GM18873 (cell line): ENCODE results near the gene MEGF6.

ENCODE experiments used
- ATAC-seq: cut with Tn5 transposase; IDR thresholded peaks from one replicate; pipeline ENCODE4 v1.9.1; 2021; ENCODE audit warnings: mild to moderate bottlenecking, moderate library complexity, moderate number of reproducible peaks; ENCODE audit not compliant: unreplicated experiment, low FRiP score

Gene MEGF6

DNA sequence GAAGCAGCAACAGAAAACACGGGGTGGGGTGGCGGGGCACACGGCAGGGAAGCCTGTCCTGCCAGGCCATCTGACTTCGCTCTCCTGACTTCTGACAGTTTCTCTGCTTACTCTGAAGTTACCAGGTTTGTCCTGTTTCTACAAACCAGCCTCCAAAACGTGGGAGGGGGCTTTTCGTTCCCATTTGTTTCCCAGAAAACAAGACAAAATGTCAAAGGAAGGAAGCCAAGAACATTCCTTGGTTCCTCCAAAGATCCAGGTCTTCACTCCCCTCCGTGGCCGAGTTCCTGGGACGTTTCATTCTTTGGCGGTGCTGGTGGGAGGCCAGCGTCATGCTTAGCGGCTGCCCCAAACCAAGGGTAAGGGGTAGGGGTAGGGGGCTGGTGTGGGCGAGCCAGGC, 49.6 kb downstream of the MEGF6 start:
- no peak for ATAC-seq

DNA sequence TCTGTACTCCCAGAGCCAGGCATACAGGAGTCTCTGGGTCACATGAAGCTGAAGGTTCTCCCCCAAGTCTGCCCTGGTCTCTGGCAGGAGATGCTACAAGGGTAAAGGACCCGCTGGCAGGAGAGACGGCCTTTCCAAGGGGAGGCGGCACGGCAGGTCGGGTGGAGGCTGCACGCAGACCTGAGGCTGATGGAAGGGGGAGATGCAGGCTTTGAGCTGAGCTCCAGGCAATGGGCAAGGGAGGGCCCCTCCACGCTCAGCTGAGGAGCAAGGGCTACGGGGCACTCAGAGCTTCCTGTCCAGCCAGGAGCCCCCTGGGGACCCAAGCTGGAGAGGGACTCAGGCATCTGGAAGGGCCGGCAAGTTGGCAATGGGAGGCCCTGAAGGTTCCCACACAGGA, 50.3 kb downstream of the MEGF6 start:
- ATAC-seq = no peak

GRCh38 chr1:3560251-3560871, 50.9 kb downstream of the MEGF6 start:
- ATAC-seq = no peak

GRCh38 chr1:3558036-3558726, 53.1 kb downstream of the MEGF6 start:
- no peak for ATAC-seq

DNA sequence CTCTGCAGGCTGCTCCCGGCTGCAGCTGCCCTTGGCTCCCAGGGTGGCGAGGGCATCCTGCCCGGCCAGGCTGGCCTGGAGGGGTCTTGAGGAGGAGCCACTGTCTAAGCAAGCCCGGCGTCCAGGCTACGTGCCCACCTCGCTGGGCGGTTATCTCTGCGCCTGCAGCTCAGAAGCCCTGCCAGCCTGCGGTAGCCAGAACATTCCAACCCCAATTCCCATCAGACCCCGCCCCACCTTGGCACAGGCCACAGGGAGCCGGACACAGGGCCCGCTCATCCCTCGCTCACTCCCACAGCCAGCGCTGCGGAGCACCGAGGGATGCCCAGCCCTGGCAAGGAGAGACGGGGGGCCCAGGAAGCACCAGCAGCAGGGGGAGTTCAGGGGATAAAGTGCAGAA, 53.9 kb downstream of the MEGF6 start:
- no peak for ATAC-seq

- ATAC-seq = no peak
Observed at GRCh38 chr1:3556336-3556735, 55.0 kb downstream of the MEGF6 start.

DNA sequence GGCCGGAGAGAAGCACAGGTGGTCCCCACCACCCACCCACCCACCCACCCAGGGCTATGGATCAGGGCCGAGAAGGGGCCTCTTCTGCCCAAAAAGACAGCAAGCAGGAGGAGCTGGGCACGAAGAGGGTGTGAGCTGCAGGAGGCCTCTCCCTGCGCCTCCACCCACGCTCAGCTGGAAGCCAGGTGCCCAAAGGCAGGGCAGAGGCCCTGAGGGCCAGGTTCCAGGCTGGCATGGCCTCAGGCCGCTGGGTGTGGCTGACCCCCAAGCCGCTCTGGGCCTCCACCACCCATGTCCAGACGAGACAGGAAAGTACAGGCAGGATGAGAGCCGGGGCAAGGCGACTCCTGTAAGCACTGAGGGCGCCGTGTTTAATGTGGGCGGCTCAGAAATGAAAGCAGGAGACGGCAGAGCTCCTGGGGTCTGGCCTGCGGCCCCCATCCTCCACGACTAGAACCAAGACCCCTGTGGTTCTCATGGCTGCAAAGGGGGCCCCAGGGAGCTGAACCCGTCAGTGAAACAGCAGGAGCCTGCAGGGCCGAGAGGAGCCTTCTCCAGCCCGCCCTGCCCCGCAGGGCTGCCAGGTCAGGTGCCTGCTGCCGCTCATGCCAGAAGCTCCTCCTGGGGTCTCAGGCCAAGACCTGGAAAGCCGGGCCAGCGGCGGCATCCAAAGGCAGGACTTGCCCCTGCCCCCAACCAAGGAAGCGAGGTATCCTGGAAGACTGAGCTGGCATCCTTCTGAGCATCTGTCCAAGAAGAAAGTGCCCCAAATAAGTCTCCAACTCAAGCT, 56.0 kb downstream of the MEGF6 start:
- ATAC-seq = no peak

GRCh38 chr1:3553940-3554223, 57.4 kb downstream of the MEGF6 start:
- ATAC-seq = no peak

- ATAC-seq = no peak
Observed at GRCh38 chr1:3553166-3553939, 58.0 kb downstream of the MEGF6 start.

DNA sequence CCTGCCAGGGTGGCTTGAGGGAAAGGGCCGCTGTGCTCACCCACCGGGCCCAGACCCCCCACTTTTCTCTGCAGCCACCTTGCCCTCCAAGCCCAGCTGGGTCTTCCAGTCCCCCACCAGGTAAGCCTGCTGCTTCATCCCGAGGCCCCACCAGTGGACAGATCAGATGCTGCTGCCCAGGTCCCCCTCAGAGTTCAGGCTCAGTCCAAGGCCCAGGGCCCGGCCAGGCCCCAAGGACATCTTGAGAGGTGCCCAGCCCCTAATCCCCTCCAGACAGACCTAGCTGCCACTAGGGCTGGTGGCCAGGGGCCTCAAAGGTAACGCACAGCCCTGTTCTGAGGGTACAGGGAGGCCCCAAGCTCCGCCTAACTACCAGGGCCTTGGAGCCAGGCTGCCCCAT, 58.6 kb downstream of the MEGF6 start:
- no peak for ATAC-seq

DNA sequence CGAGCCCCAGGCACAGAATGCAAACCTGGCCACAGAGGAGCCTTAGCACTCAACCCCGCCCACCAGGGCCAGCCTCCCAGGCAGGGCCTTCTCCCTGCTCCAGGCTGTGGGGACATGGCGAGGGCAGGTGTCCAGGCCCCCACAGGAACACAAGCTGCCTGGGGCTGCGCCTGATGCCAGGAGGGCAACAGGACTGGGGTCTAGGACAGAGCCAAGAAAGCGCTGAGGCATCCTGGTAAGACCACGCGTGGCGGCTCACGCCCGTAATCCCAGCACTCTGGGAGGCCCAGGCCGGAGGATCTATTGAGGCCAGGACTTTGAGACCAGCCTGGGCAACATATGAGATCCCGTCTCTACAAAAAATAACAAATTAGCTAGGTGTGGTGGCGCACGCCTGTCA, 59.1 kb downstream of the MEGF6 start:
- no peak for ATAC-seq

GRCh38 chr1:3551711-3552110, 59.6 kb downstream of the MEGF6 start:
- ATAC-seq = no peak

DNA sequence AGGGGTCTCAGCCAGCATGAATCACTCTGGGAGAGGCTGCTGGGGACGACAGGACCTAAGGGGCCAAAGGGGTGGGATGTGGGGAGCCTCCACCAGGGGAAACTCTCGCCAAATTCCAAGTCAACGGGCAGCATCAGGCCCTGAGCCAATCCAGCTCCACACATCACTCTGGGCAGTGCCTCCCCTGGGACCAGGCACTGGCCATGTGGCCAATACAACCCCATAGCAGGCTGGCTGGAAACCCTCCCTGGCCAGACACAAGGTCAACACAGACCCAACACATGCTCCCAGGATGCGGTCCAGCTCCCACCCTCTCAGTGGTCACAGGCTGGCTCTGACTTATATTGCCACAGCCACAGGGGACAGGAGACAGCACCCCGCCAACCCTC, 60.0 kb downstream of the MEGF6 start:
- no peak for ATAC-seq

DNA sequence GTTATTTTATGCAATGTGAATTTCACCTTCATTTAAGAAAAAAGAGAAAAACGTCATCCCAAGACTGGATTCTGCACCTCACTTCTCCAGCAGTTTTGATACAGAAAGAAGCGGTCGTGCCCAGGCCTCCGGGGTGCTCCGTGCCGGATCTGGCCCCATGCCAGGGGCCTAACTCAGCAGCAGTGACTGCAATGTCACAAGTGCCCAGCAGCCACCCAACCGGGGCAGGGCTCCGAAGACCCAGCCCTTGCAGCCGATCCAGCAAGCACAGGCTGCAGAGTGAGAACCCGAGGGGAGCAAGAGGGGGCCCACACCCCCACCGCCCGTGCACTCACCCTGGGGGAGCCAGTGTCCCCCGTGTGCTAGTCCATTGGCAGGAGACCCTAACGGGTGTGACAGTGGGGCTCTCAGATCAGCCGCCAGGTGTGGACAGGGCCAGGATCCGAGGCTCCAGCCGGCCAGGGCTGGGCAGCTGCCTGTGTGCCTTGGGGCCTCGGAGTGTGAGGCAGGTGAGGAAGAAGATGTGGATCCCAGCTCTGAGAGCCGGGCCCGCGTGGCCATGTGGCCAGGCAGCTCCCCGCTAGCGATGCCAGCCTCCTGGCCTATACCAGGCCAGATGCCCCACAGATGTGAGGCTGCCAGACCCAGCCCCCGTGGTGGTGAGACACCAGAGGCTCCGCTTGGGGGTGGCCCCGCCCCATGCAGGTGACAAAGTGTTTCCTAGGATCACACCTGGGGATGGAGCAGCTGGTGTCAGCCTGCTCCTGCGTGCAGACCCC, 60.6 kb downstream of the MEGF6 start:
- no peak for ATAC-seq

GRCh38 chr1:3548895-3549294, 62.4 kb downstream of the MEGF6 start:
- ATAC-seq = no peak

GRCh38 chr1:3548156-3548893, 63.0 kb downstream of the MEGF6 start:
- ATAC-seq = no peak

DNA sequence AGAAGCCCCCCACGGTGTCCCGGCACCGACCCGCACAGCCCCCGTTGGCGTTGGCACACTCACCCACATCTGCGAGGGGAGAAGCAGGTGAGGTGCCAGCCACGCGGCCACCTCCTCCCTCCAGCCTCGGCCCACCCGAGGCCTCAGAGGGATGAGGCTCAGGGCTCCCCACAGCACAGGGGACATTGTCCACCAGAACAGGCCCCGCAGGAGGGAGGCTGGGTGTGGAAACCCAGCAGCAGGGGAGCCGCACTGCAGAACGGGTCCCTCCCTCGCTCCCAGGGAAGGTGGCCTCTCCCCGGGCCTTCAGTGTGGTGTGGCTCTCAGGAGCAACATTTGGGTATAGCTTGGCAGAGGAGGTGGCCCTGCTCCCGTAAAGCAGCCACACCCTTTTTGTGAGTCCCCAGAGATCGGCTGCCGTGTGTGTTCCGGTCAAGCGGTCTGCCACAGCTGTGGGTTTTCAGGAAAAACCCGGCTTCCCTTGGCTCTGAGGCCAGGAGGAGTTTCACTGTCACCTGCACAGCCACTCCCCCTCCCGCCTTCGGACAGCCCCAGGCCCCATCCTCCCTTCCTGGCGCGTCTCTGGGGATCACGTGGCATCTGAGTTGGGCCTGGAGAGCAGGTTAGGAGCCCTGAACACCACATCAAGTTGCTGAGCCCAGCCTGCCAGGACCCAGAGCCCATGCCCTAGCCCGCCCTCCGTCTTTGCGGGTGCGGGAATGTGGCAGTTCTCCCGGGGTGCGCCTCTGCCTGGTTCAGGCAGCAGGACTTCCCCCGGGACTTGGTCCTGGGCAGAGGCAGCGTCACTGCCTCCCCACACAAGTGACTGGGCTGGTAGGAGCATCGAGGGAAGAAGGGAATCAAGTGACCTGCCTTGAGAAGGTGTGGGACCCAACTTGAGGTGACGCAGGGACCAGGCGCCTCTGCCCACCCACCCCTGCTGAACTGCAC, 64.0 kb downstream of the MEGF6 start:
- no peak for ATAC-seq

DNA sequence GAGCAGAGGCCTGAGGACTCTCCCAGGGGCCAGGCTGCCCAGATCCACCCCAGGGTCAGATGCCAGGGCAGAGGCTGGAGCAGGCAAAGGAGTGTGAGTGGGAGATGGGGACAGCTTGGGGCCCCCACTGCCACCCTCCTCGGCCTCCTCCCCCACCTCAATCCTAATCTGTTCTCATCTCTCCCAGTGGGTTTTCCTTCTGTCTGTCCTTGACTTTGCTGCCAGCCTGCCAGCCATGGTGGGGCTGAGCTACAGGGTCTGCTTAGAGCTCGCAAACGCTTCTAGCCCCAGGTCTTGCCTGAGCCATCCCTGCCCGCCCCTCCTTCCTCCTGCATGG, 65.3 kb downstream of the MEGF6 start:
- ATAC-seq = no peak
